Measurements from ENCODE around the gene RSPH6A. TPM values are rescaled to one million over a fixed set of nuclear protein-coding genes. Genes with fewer than 3 reads are reported as not detected.

Gene RSPH6A
- total RNA-seq, 1 experiment from 2014 or later: 0.39 TPM

DNA sequence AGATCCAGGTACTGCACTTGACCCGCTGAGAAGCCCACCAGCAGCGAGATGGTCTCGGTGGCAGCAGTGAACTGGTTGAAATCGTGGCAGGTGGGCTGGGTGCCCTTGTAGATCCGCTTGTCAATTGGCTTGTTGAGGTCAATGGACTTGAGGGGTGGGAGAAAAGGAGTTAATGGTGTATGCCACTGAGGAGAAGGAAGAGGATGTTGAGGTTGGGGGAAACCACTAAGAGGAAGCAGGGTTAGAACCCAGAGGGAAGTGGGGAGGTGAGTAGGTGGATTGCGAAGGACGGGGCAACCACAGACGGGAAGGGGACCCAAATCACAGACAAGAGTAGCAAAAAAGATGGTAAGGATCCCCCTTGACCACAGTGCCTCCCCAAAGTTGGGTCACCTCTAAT is 24.2 kb downstream of the RSPH6A start:
- ChIA-PET POLR2A (no interaction called here), CTCF (interaction anchor here (0.9 to 2.6 kb wide), 3 partner anchors 8 to 21 kb away, joined by 3 to 12 read pairs (median 4); partner anchors contain the start of gene DMPK)
- peaks cover 32% of the 10 kb centered on the region for H3K36me3 Mint-ChIP-seq
- H3K27ac Mint-ChIP-seq: no peak overlapping the region; the same call in 1 of the 2 replicates
- peaks cover 17% of the 10 kb centered on the region for H3K4me1 Mint-ChIP-seq
- peak overlapping the region; percentile 91 for H3K4me3 Mint-ChIP-seq
- TF ChIP-seq CBFB (CRISPR knock-in tag; IDR thresholded peaks at IDR 0.05; ENCODE audit: low read depth) (no peak), SP1 (CRISPR knock-in tag; conservative IDR thresholded peaks at IDR 0.05) (no peak), ATF1 (CRISPR knock-in tag; IDR thresholded peaks at IDR 0.05) (no peak), ZNF121 (CRISPR knock-in tag; IDR thresholded peaks at IDR 0.05) (no peak), NR2C2 (CRISPR knock-in tag; IDR thresholded peaks at IDR 0.05) (no peak), SOX15 (CRISPR knock-in tag; IDR thresholded peaks at IDR 0.05) (no peak), JAZF1 (CRISPR knock-in tag; IDR thresholded peaks at IDR 0.05) (no peak), CREB1 (CRISPR knock-in tag; IDR thresholded peaks at IDR 0.05) (no peak), CREM (CRISPR knock-in tag; IDR thresholded peaks at IDR 0.05) (no peak), ZNF317 (CRISPR knock-in tag; IDR thresholded peaks at IDR 0.05; ENCODE audit: borderline replicate concordance, low read depth) (no peak), EMX1 (CRISPR knock-in tag; IDR thresholded peaks at IDR 0.05) (no peak), TEAD4 (CRISPR knock-in tag; IDR thresholded peaks at IDR 0.05) (no peak)
- TF ChIP-seq, protein P1, sequence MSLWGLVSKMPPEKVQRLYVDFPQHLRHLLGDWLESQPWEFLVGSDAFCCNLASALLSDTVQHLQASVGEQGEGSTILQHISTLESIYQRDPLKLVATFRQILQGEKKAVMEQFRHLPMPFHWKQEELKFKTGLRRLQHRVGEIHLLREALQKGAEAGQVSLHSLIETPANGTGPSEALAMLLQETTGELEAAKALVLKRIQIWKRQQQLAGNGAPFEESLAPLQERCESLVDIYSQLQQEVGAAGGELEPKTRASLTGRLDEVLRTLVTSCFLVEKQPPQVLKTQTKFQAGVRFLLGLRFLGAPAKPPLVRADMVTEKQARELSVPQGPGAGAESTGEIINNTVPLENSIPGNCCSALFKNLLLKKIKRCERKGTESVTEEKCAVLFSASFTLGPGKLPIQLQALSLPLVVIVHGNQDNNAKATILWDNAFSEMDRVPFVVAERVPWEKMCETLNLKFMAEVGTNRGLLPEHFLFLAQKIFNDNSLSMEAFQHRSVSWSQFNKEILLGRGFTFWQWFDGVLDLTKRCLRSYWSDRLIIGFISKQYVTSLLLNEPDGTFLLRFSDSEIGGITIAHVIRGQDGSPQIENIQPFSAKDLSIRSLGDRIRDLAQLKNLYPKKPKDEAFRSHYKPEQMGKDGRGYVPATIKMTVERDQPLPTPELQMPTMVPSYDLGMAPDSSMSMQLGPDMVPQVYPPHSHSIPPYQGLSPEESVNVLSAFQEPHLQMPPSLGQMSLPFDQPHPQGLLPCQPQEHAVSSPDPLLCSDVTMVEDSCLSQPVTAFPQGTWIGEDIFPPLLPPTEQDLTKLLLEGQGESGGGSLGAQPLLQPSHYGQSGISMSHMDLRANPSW (CRISPR knock-in tag; conservative IDR thresholded peaks at IDR 0.05; ENCODE audit: low read depth): no peak
- TF ChIP-seq, protein P2, sequence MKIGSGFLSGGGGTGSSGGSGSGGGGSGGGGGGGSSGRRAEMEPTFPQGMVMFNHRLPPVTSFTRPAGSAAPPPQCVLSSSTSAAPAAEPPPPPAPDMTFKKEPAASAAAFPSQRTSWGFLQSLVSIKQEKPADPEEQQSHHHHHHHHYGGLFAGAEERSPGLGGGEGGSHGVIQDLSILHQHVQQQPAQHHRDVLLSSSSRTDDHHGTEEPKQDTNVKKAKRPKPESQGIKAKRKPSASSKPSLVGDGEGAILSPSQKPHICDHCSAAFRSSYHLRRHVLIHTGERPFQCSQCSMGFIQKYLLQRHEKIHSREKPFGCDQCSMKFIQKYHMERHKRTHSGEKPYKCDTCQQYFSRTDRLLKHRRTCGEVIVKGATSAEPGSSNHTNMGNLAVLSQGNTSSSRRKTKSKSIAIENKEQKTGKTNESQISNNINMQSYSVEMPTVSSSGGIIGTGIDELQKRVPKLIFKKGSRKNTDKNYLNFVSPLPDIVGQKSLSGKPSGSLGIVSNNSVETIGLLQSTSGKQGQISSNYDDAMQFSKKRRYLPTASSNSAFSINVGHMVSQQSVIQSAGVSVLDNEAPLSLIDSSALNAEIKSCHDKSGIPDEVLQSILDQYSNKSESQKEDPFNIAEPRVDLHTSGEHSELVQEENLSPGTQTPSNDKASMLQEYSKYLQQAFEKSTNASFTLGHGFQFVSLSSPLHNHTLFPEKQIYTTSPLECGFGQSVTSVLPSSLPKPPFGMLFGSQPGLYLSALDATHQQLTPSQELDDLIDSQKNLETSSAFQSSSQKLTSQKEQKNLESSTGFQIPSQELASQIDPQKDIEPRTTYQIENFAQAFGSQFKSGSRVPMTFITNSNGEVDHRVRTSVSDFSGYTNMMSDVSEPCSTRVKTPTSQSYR (CRISPR knock-in tag; IDR thresholded peaks at IDR 0.05): no peak
- TF ChIP-seq, protein P3, sequence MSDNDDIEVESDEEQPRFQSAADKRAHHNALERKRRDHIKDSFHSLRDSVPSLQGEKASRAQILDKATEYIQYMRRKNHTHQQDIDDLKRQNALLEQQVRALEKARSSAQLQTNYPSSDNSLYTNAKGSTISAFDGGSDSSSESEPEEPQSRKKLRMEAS (CRISPR knock-in tag; IDR thresholded peaks at IDR 0.05): no peak
- TF ChIP-seq, protein P4, sequence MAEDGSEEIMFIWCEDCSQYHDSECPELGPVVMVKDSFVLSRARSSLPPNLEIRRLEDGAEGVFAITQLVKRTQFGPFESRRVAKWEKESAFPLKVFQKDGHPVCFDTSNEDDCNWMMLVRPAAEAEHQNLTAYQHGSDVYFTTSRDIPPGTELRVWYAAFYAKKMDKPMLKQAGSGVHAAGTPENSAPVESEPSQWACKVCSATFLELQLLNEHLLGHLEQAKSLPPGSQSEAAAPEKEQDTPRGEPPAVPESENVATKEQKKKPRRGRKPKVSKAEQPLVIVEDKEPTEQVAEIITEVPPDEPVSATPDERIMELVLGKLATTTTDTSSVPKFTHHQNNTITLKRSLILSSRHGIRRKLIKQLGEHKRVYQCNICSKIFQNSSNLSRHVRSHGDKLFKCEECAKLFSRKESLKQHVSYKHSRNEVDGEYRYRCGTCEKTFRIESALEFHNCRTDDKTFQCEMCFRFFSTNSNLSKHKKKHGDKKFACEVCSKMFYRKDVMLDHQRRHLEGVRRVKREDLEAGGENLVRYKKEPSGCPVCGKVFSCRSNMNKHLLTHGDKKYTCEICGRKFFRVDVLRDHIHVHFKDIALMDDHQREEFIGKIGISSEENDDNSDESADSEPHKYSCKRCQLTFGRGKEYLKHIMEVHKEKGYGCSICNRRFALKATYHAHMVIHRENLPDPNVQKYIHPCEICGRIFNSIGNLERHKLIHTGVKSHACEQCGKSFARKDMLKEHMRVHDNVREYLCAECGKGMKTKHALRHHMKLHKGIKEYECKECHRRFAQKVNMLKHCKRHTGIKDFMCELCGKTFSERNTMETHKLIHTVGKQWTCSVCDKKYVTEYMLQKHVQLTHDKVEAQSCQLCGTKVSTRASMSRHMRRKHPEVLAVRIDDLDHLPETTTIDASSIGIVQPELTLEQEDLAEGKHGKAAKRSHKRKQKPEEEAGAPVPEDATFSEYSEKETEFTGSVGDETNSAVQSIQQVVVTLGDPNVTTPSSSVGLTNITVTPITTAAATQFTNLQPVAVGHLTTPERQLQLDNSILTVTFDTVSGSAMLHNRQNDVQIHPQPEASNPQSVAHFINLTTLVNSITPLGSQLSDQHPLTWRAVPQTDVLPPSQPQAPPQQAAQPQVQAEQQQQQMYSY (CRISPR knock-in tag; IDR thresholded peaks at IDR 0.05): no peak
- TF ChIP-seq, protein P5, sequence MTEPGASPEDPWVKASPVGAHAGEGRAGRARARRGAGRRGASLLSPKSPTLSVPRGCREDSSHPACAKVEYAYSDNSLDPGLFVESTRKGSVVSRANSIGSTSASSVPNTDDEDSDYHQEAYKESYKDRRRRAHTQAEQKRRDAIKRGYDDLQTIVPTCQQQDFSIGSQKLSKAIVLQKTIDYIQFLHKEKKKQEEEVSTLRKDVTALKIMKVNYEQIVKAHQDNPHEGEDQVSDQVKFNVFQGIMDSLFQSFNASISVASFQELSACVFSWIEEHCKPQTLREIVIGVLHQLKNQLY (CRISPR knock-in tag; IDR thresholded peaks at IDR 0.05): no peak
- ATAC-seq: no peak
- peaks cover 21% of the 10 kb centered on the region for H3K27me3 Mint-ChIP-seq (ENCODE audit: low read depth)
- H3K9me3 Mint-ChIP-seq: no peaks in the 10 kb centered on the region
- no peak for DNase-seq (ENCODE audit: low spot score)

Data from WTC11 (cell line).